GM21529 (cell line): ENCODE results near the gene IL13.

Source experiments
- ATAC-seq: cut with Tn5 transposase; IDR thresholded peaks from one replicate; pipeline ENCODE4 v1.9.1; 2021; ENCODE audit not compliant: unreplicated experiment

Gene IL13

DNA sequence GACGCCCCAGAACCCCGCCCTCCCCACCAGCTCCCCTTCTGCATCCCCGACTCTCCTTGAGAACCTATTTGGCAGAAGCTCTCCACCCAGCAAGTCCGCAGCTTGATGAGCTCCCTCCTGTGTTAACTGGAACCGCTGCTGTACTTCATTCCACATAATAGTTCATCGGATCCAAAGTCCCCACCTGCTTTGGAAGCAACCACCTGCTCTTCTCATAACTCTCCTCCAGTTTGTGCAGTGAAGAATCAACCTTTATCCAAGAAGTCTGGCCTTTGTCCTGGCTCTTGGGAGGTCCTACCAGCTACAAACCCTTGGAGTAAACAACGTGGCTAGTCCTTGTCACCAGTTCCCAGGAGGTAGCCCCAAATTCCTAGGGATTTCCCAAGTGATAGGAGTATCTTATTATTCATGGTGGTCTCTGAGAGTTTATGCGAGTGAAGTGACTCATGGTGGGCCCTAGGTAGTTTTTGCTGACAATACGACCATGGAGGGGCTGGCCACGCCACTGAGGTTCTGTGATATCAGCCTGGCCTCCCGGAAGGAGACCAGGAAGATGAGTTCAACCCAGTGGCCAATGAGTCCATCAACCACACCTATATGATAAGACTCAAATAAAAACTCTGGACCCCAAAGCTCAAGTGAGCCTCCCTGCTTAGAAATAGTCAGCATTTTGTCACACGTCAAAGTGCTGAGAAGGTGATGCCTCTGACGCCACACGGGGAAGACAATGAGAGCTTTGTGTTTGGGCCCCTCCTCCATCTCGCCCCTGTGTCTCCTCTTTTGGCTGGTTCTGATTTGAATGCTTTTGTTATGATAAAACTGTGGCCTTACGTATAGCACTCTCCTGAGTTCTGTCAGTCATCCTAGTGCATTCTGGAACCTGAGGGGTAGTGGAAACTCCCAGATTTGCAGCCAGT lies 12.3 kb downstream of the IL13 start:
- ATAC-seq: no peak

DNA sequence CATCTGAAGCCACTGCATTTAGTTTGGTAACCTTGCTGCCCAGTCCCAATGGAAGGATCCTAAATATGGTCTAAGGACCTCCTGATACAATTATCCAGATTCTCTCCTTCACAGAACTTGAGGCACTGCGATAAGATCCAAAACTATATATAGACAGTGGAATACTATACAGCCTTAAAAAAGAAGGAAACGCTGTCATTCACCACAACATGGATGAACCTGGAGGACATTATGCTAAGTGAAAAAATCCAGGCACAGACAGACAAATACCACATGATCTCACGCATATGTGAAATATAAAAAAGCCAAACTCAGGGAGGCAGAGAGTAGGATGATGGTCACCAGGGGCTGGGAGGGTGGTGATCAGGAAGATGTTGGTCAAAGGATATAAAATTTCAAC lies 13.0 kb downstream of the IL13 start:
- ATAC-seq: no peak

DNA sequence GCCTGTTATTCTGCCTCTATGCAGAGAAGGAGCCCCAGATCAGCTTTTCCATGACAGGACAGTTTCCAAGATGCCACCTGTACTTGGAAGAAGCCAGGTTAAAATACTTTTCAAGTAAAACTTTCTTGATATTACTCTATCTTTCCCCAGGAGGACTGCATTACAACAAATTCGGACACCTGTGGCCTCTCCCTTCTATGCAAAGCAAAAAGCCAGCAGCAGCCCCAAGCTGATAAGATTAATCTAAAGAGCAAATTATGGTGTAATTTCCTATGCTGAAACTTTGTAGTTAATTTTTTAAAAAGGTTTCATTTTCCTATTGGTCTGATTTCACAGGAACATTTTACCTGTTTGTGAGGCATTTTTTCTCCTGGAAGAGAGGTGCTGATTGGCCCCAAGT lies 15.5 kb downstream of the IL13 start:
- no peak for ATAC-seq

DNA sequence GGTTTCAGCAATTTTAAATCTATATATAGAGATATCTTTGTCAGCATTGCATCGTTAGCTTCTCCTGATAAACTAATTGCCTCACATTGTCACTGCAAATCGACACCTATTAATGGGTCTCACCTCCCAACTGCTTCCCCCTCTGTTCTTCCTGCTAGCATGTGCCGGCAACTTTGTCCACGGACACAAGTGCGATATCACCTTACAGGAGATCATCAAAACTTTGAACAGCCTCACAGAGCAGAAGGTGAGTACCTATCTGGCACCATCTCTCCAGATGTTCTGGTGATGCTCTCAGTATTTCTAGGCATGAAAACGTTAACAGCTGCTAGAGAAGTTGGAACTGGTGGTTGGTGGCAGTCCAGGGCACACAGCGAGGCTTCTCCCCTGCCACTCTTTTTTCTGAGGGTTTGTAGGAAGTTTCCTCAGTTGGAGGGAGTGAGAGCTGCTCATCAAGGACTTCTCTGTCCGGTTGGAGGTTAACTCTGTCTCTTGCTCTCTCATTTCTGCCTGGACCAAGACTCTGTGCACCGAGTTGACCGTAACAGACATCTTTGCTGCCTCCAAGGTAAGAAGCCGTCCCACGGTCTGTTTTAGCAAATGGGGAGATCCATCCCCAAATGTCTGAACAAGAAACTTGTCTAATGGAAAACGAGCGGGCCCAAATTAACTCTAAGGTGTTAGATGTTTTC lies 16.1 kb downstream of the IL13 start, which contains the start of gene IL4:
TSS of gene IL4 (plus strand) at position 51 of the 692 bp plus-strand sequence. CDS start at position 113, 62 bp downstream.
- no peak for ATAC-seq

DNA sequence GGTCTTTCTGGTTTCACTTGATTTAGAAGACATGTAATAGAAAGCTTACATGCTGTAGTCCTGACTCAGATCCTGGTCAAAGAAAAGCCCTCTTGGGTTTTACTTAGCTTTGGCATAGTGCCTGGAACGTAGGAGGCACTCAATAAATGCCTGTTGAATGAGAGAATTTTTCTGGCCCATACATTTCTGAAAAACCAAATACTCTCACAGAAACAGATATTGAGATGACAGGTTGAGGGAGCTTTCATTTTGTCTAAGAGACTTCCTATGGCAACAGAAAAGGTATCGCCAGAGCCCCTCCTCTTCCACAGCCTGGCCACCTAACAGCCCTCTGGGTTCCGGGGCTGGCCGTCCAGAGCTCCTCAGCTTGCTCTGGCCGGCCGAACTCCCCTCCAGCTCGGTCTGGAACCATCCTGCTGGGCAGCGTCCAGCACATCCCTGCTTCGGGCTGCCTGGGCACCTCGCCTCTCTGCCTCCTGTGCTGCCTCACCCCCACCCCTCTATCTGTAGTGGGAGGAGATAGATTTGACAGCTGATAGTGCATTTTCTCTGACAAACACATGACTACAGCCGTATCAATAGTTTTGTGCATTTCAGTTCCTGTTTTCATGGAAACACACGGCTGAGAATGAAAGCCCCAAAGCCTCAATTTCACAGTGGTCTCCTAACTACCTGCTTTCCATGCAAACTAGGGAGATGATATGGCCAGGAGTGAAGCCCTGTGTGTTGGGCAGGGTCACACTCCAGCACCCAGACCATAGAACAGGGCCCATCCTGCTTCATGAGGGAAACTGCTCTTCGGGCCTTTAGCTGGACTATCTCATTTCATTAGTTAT lies 16.9 kb downstream of the IL13 start:
- peak; percentile 83 for ATAC-seq

DNA sequence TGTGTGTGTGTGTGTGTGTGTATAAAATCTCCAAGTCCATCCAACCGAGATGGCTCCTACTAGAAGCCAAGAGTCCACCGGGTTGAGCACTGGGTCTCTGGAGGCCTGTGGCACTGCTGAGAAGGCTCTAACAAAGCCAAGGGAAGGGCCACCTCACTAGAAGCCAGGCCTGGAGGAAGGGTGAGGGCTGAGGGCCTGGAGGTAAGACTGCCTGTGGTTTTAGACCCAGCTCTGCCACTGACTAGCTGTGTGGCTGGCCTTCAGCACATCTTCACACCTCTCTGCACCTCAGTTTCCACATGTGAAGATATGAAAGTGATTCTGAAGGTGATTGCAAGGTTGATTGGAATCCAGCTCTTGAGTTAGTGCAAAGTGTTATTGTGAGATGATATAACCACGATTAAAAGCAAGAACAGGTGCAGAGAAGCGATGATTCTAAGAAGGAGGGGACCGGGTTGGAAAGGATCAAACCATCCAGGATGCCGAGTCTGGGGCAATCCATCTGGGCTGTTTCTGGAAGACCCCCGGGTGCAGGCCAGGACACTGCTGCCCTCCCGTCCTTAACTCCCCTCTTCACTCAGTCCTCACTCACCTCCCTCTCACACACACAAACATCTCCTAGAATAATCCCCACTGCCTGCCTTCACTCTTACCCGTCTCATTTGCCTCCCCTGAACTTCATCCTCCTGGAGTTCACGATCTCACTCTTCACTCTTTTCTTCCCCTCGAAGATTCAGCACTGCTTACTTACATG lies 18.1 kb downstream of the IL13 start:
- ATAC-seq: no peak

DNA sequence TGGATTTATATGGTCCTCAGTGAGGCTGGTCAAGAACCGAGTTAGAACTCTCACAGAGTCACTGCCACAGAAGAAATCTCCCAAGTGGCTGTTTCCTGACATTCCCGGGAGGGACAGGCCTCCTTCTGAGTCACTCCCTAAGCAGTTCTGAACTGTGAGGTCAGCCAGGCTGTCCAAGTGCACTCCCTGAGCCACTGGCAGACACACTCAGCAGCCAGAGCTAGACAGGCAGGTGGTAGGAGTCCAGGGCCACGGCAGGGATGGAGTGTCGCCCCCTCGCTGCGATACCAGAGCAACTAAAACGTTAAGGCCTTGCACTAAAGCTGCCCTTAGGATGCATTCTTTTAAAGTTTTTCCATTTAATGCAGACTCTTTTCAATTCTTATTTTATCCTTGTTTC lies 19.2 kb downstream of the IL13 start:
- no peak for ATAC-seq

DNA sequence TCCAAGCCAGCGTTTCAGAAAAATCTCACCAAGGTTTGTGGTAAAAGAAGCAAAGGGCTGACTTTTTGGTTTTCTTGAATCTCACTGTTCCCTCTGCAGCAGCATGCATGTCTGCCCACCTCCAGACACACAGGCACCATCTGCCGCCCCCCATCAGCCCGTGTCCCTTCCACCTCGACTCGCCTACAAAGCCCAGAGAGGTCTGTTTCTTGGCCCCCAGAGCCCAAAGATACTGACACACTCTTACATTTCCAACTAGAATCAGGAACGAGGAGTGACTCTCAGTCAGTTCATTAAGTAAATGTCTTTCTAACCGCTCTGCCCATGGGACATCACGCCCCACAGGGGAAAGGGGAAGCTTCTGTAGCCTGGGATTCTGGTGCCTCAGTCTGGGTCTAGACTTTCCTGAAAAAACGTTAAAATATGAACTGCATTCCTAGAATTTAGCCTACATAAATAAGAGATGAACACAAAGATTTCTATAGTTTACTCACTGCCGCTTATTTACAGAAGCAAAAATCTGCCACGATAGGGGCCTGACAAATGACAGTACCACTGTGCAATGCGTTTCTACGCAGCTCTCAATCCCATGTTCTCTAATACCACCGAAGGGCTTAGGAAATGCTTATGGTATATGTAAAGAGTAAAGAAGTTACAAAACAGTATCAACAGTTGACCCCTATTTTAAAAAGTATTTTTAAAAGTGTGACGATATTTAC lies 19.9 kb downstream of the IL13 start:
- ATAC-seq: no peak

DNA sequence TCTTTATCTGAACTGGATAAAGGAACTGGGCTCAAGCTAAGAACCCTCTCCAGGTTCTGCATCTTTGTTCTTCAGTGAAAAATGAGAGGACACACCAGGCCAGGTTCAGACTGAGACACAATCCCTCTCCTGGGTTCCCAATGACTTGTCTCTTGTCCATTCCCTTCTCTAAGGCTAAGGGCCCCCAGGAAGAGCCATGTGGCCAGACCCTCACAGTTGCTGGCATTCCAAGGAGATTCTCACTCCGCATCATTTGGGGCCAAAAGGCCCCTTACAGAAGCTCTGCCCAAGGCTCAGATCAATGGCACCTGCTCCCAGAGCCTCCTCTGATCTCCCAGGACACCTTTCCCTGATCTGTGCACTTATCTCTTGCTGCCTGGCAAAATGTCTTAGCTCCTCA lies 20.8 kb downstream of the IL13 start:
- ATAC-seq: no peak

DNA sequence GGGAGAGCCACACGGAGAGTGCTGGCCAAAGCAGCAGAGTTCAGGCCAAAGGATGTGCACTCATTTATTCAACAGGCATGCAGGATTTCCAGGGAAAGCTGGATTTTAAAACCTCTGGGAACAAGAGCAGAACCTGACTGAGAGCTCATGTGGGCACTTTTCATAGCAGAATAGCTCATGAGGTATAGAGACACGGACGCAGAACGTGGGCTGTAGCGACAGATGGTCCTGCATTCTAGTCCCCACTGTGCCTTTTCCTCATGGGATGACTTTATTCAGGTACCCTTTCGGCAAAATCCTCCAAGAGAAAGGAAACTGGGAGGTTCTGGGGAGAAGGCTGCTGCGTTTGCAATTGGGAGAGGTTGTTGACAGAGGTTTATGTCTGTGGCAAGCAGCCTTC lies 21.2 kb downstream of the IL13 start:
- ATAC-seq: no peak

DNA sequence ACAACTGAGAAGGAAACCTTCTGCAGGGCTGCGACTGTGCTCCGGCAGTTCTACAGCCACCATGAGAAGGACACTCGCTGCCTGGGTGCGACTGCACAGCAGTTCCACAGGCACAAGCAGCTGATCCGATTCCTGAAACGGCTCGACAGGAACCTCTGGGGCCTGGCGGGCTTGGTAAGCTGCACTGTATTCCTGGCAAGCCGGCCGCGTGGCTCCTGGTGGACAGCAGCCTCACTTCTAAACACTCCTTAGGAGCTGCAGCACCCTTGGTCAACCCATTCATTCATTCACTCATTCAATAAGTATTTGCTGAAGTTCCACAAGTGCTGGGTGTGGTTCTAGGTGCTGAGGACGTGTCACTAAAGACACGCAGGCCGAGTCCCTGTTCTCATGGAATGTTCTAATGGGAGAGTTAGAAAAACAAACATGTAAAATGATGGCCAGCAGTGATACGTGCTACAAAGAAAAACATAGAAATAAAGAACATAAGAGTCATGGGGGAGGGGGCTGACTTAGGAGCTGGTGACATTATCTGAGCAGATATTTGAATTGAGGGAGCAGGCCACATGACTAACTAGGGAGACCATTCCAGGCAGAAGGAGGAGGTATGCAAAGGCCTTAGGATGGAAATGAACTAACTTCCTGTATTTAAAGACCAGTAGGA lies 21.9 kb downstream of the IL13 start:
- no peak for ATAC-seq

DNA sequence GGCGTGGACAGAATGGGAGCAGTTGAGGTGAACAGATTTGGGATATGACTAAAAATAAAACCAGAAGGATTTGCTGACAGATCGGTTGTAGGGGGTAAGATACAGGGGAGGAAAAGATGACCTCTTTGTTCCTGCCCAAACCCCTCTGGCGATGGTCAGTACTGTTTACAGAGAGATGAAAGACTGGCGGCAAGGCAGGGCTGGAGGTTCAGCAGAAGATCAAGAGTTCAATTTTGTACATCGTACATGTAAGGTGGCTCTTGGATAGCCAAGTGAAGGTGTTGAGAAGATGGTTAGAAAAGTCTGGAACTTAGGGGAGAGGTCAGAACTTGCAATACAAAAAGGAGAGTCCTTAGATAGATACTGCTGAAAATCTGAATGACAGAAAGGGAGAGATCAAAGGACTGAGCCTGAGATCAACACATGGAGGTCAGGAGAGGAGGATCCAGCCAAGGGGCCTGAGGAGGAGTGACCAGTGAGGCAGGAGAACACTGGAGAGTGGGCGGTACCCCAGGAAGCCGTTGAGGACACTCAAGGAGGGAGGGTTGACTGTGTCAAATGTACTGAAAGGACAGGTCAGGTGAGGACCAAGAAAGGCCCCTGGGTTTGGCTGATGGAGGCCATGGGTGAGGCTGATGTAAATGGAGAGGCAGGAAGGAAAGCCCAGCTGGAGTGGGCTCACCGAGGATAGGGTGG lies 23.0 kb downstream of the IL13 start:
- no peak for ATAC-seq

DNA sequence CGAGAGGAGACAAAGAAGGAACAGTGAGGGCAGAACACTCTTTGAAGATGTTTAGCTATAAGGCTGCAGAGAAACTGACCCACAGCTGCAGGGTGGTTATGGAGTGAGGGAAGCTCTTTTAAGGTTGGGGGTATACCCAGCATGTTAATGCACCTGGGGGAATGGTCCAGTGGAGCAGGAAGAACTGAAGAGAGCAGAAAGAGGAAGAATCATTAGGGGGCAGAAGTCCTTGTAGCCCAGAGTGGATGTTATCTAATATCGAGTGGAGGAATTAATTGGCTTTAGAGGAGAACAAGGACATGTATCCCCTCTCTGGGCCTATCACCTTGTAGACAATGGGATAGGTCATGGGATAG lies 23.5 kb downstream of the IL13 start:
- ATAC-seq: no peak

DNA sequence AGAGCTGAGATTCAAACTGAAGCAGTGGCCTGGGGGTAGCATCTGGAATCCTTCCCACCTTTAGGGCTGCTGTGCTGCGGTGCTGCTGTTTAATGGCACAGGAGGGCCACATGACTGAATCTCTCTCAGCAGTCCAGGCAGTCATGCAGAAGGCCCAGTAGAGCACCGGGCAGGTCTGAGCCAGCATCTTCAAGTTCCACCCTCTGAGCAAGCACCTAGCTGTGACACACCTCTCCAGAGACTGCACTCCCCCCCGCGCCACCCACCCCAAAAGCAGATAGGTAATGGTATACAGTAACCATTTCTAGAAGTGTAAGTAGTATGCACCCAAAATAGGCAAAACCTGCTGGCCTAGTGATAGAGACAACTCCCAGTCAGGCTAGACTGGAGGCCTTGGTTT lies 24.0 kb downstream of the IL13 start:
- ATAC-seq: no peak

DNA sequence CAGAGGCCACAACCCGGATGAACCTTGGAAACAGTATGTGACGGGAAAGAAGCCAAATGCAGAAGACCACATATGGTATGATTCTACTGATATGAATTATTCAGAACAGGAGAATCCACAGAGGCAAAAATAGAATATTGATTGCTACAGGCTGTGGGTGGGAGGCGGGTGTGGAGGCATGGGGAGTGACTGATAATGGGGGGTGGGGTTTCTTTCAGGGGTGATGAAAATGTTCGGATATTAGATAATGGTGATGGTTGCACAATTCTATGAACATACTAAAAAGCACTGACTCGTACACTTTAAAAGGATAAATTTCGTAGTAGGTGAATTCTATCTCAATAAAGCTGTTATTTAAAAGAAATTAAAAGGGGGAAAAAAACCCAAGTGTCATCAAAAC lies 26.5 kb downstream of the IL13 start:
- ATAC-seq: no peak

DNA sequence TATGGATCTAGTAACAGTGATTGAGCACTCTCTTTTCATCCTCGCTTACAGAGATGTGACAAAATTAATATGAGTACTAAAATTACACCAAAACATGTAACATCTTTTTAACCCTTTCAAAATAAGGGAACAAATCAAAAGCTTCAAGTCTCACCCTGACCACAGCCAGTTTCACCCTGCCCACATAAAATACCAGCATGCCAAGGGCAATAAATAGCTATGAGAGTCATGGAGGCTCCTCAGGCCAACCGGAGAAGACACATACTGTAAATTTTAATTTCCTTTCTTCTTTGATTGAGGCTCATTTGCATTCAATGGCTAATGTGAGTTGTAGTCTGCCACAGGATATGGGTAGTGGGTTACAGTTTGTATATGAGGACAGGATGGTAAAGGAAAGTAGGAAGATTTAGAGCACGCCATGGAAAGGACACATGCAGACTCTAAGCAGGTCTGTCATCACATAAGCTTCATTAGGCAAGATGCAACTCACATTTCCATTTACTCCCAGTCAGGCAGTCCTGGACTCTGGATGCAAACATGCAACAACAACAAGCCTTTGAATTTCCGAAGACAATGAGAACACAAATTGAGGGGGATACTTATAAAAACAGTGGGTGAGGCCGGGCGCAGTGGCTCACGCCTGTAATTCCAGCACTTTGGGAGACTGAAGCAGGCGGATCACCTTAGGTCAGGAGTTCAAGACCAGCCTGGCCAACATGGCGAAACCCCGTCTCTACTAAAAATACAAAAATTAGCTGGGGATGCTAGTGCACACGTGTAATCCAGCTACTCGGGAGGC lies 27.1 kb downstream of the IL13 start:
- no peak for ATAC-seq

DNA sequence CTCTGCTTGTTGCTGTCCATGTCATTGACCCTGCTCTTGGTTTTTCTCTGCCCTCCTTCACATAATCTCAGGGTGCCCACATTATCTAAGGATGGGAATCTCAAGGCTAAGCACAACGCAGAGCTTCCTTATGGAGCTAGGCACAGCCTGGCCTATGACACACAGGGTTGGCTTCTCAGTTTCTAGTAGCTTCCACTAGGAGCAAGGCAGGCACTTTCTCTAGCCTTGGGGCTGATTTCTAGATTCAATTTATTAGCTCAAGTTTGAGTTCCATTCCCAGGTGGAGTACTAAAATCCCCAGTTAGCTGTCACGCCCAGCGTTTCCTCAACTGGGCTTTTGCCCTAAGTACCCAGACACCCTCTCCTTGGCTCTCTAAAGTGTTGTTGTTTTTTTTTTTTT lies 28.2 kb downstream of the IL13 start:
- ATAC-seq: no peak

DNA sequence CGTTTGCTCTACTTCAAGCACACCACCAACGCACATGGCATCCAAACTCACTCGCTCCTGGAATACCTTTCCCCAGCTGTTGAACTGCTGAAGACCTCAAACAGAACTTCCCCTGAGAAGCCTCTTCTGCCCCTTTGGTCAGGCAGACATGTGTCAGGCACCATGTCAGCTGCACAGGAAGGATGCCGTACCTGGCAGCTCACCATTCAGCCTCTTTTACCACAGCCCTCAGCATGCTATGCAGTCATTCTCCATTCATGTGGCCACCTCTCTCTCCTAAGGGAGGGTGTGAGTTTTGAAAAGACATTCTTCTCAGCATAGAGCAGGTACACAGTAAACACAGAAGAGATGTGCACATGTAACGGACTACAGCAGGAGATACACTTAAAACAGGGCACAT lies 30.0 kb downstream of the IL13 start:
- ATAC-seq: no peak
